ENCODE results near the gene SLC22A15.
"Not testable (repeated sequence)": the region's sequence is repeated elsewhere in the genome, so short reads cannot be mapped to it uniquely, and the experiment has no call there.

The SLC22A15 gene

DNA sequence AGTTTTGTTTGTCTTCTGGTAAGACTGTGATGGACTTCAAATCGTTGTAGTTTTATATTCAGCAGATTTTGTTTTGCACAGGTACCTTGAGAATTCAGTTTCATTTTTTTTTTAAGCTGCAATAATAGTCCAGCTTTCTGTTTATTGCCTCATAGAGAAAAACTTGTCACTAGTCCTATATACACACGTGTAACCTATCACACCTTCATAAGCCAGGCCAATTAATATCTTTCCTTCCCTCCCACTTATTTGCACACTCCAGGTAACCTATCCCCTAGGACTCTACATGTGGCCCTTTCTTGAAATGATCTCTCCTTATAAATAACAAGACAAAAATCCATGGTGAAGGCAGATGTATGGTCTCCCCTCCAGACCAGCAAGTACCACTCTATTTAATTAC lies 62.4 kb downstream of the SLC22A15 start:
- no peak for DNase-seq

DNA sequence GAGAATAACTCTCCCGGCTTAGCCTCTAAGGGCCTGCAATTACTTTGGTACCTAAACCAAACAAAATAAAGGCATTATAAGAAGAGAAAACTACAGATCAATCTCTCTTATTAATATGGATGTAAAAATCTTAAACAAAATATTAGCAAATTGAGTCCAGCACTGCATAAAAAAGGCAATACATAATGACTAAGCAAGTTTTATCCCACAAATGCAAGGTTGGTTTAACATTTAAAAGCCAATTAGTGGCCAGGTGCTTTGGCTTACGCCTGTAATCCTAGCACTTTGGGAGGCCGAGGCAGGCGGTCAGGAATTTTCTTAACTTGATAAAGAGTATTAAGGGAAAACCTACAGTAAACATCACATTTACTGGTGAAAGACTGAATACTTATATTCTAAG lies 67.8 kb downstream of the SLC22A15 start:
- DNase-seq, result no peak

DNA sequence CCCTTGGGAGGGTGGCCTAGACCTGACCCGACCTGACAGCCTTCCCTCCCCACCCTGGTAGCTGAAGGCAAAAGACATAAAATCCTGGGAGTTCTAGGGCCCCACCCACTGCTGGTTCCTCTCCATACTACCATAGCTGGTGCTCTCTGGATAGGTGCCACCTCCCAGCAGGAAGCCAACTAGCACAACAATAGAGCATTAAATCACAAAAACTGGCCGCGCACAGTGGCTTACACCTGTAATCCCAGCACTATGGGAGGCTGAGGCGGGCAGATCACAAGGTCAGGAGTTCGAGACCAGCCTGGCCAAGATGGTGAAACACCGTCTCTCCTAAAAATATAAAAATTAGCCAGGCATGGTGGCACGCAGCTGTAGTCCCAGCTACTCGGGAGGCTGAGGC lies 70.6 kb downstream of the SLC22A15 start:
- DNase-seq, result not testable (repeated sequence)

DNA sequence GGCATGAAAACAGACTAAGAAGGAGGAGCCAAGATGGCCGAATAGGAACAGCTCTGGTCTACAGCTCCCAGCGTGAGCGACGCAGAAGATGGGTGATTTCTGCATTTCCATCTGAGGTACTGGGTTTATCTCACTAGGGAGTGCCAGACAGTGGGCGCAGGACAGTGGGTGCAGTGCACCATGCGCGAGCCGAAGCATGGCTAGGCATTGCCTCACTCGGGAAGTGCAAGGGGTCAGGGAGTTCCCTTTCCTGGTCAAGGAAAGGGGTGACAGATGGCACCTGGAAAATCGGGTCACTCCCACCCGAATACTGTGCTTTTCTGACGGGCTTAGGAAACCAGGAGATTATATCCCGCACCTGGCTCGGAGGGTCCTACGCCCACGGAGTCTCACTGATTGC lies 75.6 kb downstream of the SLC22A15 start:
- DNase-seq, result not testable (repeated sequence)

DNA sequence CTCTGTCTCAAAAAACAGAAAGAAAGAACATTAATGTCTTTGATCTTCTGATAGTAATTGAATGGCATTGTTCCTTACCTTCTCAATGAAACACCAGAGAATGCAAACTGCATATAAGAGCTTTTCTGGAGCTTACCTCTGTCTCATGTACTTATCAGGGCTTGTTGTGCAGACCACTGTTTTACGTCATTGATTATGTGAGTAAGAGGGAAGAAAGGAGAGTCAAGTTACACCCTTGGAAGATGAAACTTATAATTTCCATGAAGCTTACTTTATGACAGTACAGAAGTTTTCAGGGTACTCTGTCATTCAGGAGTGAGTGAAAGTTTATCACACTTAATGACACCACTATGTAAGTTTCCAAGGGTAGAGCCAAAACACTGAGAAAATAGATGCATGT lies 85.9 kb downstream of the SLC22A15 start:
- DNase-seq, result no peak

DNA sequence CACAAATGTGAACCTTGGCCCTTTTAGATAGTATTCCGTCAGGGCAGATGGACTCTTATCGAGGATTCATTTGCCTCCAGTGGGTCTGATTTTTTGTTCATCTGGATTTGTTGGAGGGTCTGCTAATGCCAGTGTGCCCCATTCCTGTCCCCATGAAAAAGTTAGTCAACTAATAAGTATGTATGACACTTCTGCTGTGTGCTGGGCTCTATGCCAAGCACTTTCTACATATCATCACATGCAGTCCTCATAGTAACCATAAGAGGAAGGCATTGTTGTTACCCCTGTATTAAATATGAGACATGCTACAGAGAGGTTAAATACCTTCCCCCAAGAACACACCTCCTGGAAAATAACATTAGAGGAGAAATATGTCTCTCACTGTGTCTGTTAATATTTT lies 88.3 kb downstream of the SLC22A15 start:
- no peak for DNase-seq

DNA sequence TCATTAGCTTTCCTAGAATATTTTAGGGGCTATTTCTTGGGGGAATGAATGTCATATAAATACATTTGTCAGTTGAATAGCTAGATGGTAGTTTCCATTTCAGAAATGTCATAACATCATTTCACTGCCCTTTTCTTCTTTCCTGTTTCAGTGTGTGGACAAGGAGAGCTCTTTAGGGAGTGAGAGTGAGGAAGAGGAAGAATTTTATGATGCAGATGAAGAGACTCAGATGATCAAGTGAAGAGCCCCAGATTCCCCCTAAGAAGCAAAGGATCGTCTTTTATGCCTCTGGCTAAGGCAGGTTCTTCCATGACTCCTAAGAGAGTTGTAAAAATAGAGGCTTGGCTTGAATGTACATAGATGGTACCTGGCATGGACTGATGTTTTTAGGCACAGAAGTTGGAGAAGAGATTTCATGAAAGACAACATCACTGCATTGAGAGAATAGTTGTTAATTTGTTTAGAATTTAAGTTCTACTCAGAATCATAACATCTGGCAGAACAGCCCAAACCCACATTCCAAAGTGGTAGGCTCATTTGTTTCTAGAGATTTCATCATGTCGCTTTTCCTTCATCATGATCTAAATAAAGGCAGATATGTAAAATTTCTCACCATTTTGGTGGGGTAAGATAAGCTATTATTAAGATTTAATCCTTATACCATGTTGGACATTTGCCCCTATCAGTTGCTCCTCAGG lies 90.7 kb downstream of the SLC22A15 start:
- DNase-seq, result no peak

DNA sequence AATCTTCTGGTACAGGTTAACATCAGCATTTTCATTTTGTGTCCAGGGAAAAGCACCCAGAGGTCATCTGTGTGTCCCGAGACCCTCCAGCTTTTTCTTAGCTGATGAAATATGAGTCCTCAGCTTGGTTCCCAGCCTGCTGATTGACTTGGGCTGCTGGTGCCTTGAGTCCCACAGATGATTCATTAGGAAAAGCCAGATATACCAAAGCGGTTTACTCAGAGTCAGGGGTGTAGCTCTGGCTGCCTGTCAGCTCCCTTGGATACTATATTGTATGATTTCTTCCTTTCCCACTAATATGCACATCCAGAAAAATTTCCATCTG lies 91.2 kb downstream of the SLC22A15 start:
- DNase-seq, result no peak

DNA sequence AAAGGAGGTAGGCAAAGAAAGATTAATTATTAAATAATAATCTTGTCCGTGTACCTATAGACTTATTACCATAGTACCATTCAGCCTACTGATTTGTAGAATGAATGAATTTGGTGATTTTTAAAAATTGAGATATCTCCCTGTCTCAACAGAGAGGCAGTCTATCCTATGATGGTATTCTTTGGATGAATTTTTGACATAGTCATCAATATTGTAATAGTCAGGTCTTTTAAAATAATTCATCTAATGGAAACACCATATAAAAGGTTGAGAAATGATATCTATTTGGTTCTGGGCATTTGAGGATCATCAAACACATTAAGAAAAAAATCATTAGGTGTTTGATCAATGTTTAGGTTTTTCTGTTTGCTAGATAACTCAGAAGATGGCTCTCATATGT lies 99.3 kb downstream of the SLC22A15 start:
- no peak for DNase-seq

DNA sequence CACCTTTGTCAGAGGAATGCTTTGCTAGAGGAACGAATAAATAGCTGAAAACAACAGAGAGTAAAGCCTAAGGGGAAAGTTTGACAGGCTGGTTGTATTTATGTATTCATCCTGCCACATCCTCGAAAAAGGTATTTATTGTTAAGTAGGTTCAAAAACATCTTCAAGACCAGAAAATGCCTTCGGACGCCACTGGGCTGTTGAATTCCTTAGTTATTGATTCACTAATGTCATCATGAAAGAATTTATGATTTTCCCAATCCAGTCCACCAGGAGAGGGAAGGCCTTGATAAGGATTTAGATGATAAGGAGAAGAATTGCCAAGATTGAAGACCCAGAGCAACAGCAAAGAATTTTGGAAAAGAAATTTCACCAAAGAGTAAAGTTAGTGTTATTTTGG lies 99.7 kb downstream of the SLC22A15 start:
- no peak for DNase-seq

DNA sequence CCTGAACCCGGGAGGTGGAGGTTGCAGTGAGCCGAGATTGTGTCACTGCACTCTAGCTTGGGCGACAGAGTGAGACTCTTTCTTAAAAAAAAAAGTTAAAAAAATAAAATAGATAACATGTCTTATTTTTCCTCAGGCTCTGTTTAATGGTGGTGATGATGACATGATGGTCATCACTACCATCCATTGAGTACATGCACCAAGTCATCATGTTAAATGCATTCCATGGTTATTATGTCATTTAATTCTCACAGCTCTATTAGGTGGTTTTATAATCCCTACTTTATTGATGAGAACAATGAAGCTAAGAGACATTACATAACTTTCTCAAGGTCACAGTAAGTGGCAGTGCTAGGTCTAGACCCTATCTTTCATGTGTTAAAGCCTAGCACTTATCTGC lies 100.5 kb downstream of the SLC22A15 start:
- no peak for DNase-seq

DNA sequence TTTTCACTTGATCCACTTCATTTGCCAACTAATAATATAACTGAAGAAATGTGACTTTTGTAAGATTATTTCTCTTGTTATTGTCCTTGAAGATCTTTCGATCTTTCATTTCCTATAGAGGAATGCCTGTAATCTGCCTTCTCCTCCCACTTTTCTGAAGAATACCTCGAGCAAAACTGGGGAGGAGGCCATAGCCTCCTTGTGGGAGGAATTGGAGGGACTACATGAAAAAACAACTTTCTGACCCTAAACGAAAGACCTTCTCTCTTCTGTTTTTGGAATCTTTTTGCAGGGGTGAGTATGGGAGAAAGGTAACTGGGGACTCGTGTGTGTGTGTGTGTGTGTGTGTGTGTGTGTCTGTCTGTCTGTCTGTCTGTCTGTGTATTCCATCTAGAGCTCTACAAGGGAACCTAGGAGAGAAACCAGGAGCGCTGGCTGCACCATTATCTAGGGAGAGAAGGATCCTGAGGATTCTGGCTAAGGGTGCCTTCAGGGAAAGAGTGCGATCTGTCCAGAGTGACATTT lies 102.4 kb downstream of the SLC22A15 start:
- DNase-seq, result no peak

DNA sequence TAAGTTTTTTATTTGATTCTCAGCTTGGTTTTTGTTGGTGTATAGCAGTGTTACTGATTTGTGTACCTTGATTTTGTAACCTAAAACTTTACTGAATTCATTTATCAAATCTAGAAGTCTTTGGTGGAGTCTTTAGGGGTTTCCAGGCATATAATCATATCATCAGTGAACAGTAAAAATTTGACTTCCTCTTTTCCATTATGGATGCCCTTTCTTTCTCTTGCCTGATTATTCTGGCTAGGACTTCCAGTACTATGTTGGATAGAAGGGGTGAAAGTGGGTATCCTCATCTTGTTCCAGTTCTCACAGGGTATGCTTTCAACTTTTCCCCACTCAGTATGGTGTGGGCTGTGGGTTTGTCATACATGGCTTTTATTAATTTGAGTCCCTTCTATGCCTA lies 111.3 kb downstream of the SLC22A15 start:
- DNase-seq, result no peak

DNA sequence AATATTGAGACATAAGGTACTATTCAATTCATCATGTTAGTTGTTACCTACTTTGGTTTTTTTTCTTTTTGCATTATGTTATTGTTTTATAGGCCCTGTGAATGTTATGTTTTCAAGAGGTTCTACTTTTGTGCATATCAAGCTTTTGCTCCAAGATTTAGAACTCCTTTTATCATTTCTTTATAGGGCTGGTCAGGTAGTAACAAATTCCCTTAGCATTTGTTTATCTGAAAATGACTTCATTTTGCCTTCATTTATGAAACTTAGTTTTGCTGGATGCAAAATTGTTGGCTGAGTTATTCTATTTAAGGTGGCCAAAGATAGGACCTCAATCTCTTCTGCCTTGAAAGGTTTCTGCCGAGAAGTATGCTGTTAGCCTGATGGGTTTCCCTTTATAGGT lies 113.6 kb downstream of the SLC22A15 start:
- DNase-seq, result no peak

DNA sequence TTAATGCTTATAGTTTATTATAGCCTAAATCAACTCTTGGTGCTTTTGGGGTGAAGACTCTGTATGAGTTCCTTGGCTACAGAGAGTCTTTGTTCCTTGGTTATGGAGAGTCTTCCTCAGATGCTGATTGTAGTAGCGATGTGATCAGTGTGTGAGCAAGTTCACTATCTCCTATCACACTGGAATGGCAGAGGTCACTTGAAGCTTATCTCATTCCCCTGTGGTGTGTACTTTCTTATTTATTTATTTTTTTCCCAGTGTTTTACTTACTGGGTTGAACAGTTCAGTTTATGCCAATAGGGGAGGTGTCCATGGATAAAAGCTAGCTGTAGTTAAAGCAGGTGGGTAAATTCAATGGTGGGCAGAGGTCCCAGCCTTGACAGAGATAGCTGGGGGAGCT lies 114.8 kb downstream of the SLC22A15 start:
- no peak for DNase-seq

DNA sequence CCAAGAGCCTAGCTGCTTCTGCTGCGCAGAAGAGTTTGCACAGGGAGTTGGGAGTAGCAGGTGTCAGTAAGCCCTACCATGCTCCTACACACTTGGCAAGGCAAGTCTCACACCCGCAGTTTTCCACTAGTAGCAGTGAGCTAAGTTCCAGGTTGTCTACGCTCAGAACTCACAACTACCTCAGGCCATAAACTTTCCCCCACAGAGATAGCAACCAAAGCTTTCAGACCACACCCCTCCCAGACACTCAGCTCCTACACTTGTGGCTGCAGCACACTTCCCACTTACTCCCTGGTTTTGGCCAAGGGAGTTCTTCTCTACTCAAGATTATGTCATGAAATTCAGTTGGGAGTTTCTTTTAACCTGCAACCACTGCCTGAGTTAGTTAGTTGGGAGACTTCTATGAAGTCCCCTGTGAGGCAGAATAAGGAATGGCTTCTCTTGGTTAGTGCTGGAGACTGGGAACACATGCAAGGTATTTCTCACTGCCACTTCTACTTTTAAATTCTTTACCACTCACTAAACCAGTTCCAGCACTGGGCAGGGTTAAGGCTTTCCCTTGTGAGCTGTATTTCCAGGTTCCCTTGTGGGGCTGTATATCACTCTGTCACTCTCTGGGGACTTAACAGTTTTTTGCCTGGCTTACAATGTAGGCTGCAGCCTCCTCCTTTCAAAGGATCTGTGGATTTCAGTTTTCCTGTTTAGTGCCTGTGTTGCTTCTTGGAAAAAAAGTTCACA lies 116.6 kb downstream of the SLC22A15 start:
- DNase-seq, result no peak

DNA sequence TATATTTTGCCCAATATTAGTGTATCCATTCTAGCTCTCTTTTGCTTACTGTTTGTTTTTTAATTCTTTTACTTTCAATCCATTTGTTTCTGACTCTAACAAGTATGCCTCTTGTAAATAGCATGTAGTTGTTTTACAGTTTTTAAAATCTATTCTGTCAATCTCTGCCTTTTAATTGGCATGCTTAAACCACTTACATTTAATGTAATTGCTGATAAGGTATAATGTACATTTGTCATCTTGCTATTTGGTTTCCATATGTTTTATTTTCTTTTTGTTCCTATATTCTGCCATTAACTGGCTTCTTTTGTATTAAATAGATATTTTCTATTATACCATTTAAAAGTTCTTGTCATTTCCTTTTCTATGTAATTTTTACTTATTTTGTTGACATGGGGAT lies 118.7 kb downstream of the SLC22A15 start:
- no peak for DNase-seq

DNA sequence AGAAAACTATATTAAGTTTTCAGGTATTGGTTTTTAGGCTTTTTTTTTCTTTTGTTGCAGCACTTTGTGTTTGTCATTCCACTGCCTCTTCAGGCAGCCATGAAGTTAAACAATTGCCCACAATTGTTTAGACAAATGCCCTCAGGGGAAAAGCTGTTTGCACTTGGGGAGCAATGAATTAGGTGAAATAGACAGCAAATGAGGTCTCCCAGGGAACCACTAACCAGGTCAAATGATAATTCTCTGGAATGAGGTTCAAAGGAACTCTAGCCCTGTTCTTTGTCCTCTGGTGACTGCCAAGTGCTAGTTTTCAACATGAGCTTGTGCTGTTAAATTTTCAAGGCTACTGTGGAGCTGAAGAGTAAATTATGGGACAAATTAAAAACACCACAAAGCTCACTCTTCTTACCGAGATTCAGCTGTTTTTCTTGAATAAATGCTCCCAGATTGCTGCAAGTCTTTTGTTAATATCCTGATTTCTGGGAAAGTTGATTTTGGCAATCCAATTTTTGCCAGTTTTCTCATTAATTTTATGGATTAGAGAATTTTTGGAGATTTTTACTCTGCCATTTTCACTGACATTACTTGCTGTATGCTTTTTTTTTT lies 119.8 kb downstream of the SLC22A15 start:
- no peak for DNase-seq

DNA sequence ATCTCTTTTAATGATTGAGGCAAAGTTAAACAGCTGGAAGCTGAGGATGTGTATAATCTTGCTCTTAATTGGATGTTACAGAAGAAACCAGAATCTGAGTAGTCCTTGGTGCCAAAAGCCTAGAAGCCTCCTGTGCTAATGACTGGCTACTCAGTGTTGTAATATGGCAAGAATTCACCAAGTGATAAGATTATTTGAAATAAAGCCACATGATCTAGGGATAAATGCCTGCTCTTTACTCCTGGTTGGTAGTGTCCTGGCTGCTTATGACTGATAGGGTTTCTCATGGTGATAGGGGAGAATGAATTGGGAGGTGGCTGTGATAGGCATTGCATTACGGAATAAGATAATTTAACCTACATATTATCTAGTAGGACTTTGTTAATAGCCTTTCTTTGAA lies 121.3 kb downstream of the SLC22A15 start:
- no peak for DNase-seq

DNA sequence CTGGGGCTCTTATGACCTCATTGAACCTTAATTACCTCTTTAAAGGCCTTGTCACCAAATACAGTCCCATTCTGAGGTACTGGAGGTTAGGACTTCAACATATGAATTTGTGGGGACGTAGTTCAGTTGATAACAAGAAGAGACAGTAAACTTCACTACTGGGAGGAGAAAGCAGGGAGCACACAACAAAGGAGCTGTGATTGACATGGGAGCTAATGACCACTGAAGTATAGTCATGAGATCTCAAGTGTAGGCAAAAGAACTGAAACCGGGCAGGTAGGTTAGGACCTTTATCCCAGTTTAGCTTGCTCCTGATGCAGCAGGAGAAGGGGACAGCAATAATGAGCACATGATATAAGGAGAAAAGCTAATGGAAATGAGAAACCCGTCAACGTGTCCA lies 123.1 kb downstream of the SLC22A15 start:
- DNase-seq, result no peak

DNA sequence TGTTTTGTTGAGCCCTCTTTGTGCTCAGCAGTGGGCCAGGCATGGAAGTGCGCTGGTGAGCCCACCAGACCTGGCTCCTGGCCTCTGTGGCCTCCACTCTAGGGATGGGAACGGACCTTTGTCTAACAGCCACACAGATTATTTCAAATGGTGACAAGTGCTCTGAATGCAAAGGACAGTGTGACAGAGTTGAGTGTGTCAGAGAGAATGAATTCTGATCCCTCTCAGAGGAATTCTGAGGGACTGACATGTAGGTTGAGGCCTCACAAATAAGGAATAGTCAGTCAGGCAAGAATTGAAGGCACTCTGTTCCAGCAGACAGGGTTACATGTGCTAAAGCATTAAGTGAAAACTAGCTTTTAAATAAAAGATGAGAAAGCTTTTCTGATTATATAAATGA lies 123.6 kb downstream of the SLC22A15 start:
- DNase-seq, result no peak

DNA sequence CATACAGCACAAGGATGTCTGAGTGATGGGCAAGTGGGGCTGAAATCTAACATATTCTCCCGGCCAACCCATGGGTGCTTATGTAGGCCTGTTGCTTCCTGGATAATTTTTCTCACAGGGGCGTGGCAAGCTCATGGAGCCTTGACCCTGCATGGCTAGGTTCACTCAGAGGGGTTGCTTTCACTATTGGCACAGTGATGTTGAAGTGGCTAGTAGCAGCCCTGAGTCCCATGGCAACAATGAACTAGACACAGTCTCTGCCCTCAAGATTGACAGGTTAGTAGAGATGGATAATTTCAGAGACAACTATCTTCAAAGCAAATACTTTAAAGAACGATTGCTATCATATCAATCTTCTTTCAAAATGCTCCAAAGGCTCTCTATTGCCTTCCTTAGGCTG lies 128.4 kb downstream of the SLC22A15 start:
- DNase-seq, result no peak

DNA sequence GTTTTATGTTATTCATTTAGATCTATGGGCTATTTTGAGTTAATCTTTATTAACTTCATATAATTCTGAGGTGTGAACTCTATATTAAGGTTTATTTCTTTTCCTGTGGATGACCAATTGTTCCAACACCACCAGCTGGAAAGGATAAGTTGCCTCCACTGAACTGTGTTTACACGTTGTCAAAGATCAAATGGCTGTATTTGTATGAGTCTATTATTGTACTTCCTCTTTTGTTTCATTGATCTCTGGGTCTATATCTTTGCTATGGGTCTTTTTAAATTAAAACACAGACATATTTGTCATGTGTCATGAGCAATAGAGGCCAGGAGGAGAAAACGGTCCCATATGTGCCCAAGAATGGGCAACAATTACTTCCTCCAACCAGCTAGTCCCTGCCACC lies 129.7 kb downstream of the SLC22A15 start:
- DNase-seq, result no peak

DNA sequence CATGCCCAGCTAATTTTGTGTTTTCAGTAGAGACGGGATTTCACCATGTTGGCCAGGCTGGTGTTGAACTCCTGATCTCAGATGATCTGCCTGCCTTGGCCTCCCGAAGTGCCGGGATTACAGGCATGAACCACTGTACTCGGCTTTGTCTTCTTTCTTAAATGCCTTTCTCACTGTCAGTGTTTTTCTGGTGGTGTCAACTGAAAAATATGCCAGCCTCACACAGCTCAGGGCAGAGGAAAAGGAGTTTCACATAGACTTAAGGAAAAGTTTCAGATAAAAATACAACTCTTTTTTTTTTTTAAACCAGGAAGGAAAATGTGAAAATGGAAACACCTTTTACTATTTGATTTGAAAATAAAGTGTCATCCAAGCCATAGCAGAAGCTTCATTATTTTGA lies 130.3 kb downstream of the SLC22A15 start:
- no peak for DNase-seq

All from activated naive CD4-positive, alpha-beta T cell (primary cell).